Superior temporal gyrus (tissue), 1 donor: ENCODE results near the gene BRINP1.

Source experiments
- DNase-seq: peaks from one replicate; pipeline ENCODE4 v3.0.0-alpha.2; 2016; ENCODE audit errors: extremely low spot score

BRINP1 gene

GRCh38 chr9:119343059-119343990 lies 25.9 kb downstream of the BRINP1 start:
- no peak for DNase-seq

- no peak for DNase-seq
These were observed 30.2 kb downstream of the BRINP1 start for GRCh38 chr9:119339056-119339455.

- no peak for DNase-seq
These were observed 31.7 kb downstream of the BRINP1 start for GRCh38 chr9:119337573-119337972.

GRCh38 chr9:119334745-119335144 lies 34.5 kb downstream of the BRINP1 start:
- no peak for DNase-seq

GRCh38 chr9:119333507-119334229 lies 35.6 kb downstream of the BRINP1 start:
- no peak for DNase-seq

GRCh38 chr9:119332522-119332921 lies 36.7 kb downstream of the BRINP1 start:
- no peak for DNase-seq

GRCh38 chr9:119322184-119322583 lies 47.1 kb downstream of the BRINP1 start:
- no peak for DNase-seq

GRCh38 chr9:119318371-119318770 lies 50.9 kb downstream of the BRINP1 start:
- no peak for DNase-seq

- DNase-seq: no peak
These were observed 55.4 kb downstream of the BRINP1 start for GRCh38 chr9:119313846-119314245.

GRCh38 chr9:119310741-119311140 lies 58.5 kb downstream of the BRINP1 start:
- no peak for DNase-seq

- DNase-seq: no peak
These were observed 61.8 kb downstream of the BRINP1 start for GRCh38 chr9:119307471-119307870.

GRCh38 chr9:119304555-119304954 lies 64.7 kb downstream of the BRINP1 start:
- DNase-seq: no peak

- no peak for DNase-seq
These were observed 66.1 kb downstream of the BRINP1 start for GRCh38 chr9:119302988-119303698.

- no peak for DNase-seq
These were observed 71.0 kb downstream of the BRINP1 start for GRCh38 chr9:119298076-119298853.

GRCh38 chr9:119291554-119291953 lies 77.7 kb downstream of the BRINP1 start:
- DNase-seq: peak; percentile 38

- DNase-seq: peak; percentile 75
These were observed 79.3 kb downstream of the BRINP1 start for GRCh38 chr9:119289740-119290433.

GRCh38 chr9:119284587-119285337 lies 84.5 kb downstream of the BRINP1 start:
- DNase-seq: no peak

- DNase-seq: peak; percentile 79
These were observed 85.1 kb downstream of the BRINP1 start for GRCh38 chr9:119284118-119284517.

GRCh38 chr9:119283078-119283794 lies 86.0 kb downstream of the BRINP1 start:
- DNase-seq: peak; percentile 59
